Thoracic aorta (tissue), 2 donors: ENCODE results near the gene ZMAT2. TPM values are rescaled to one million over a fixed set of nuclear protein-coding genes. Genes with fewer than 3 reads are reported as not detected.
A peak's percentile ranks its signal among the peaks of the same experiment; 100 is the strongest.
"Not testable (repeated sequence)": the region's sequence is repeated elsewhere in the genome, so short reads cannot be mapped to it uniquely, and the experiment has no call there.

Experiments
- ATAC-seq: fragments of 150-250 bp; one replicate; pipeline ENCODE4 v1.8.0; 2017; ENCODE audit warnings: low read depth; ENCODE audit not compliant: insufficient number of reproducible peaks, low FRiP score
- DNase-seq: peaks from one replicate; pipeline ENCODE4 v3.0.0-alpha.2; 2020; ENCODE audit warnings: low spot score
- H3K27ac ChIP-seq, 2 donors: fragments of 200-600 bp; sonication (generic); 1 replicate in 1 of 2; 2 replicates in 1 of 2; pipeline ENCODE4 v1.5.1; 2016; ENCODE audit warnings: mild to moderate bottlenecking in 2 of 2, moderate library complexity in 2 of 2
- H3K27me3 ChIP-seq: fragments of 200-600 bp; sonication (generic); replicated peaks from 2 replicates; pipeline ENCODE4 v1.6.0; 2016; ENCODE audit warnings: mild to moderate bottlenecking; ENCODE audit not compliant: insufficient read depth
- H3K36me3 ChIP-seq: fragments of 200-600 bp; sonication (generic); one replicate; pipeline ENCODE4 v1.5.1; 2016
- H3K4me1 ChIP-seq, 2 donors: fragments of 200-600 bp; sonication (generic); 1 replicate in 1 of 2; 2 replicates in 1 of 2; pipeline versions ENCODE4 v1.5.1 to v1.6.0; 2016; ENCODE audit warnings: low read depth in 2 of 2, mild to moderate bottlenecking in 1 of 2; ENCODE audit not compliant: control insufficient read depth in 1 of 2
- H3K4me3 ChIP-seq: fragments of 200-600 bp; sonication (generic); 2 replicates; pipeline ENCODE4 v1.5.1; 2016; ENCODE audit warnings: mild to moderate bottlenecking
- H3K9me3 ChIP-seq: fragments of 200-600 bp; sonication (generic); 2 replicates; pipeline ENCODE4 v1.5.1; 2016
- CTCF ChIP-seq: fragments of 200-600 bp; sonication (generic); IDR thresholded peaks from one replicate; pipeline ENCODE4 v1.5.1; 2019; ENCODE audit warnings: antibody characterized with exemption
- total RNA-seq, 2 donors: library from RNA; depleted of rRNA; stranded (reverse); fragments of >200 nt; gene quantifications; one replicate each; pipeline versions ENCODE4 v1.1.0 to v1.2.3, GENCODE V29; 2016

Gene ZMAT2
- total RNA-seq, 2 donors from 2014 or later = 32.0 to 50.4 TPM

GRCh38 chr5:140694276-140694675 is 6.0 kb upstream of the ZMAT2 start:
- Histone ChIP-seq H3K27ac (no peak overlapping the region), H3K27me3 (no peaks in the 10 kb centered on the region), H3K4me3 (no peak overlapping the region), H3K9me3 (no peaks in the 10 kb centered on the region), H3K4me1 (peaks cover 12 to 30% of the 10 kb centered on the region in 2 donors), H3K36me3 (peaks cover 54% of the 10 kb centered on the region)
- DNase-seq = no peak
- TF ChIP-seq CTCF = no peak
- no peak for ATAC-seq

GRCh38 chr5:140696891-140697492 is 3.3 kb upstream of the ZMAT2 start:
- Histone ChIP-seq H3K27me3 (no peaks in the 10 kb centered on the region), H3K4me3 (no peak overlapping the region), H3K27ac (no peak overlapping the region), H3K4me1 (peaks cover 15 to 31% of the 10 kb centered on the region in 2 donors), H3K9me3 (no peaks in the 10 kb centered on the region), H3K36me3 (peaks cover 59% of the 10 kb centered on the region)
- no peak for TF ChIP-seq CTCF
- DNase-seq (no peak), ATAC-seq (no peak)

GRCh38 chr5:140707812-140708211 is 7.6 kb downstream of the ZMAT2 start:
- Histone ChIP-seq H3K36me3 (peaks cover 26% of the 10 kb centered on the region), H3K27me3 (no peaks in the 10 kb centered on the region), H3K4me3 (no peak overlapping the region), H3K27ac (peak overlapping the region in 1 of 2 donors; percentile 8), H3K9me3 (no peaks in the 10 kb centered on the region), H3K4me1 (peaks cover 6 to 13% of the 10 kb centered on the region in 2 donors)
- no peak for ATAC-seq
- DNase-seq = no peak
- no peak for TF ChIP-seq CTCF

- H3K27me3 ChIP-seq, H3K4me3 ChIP-seq, H3K27ac ChIP-seq, DNase-seq, H3K9me3 ChIP-seq, ATAC-seq: not testable (repeated sequence)
- Histone ChIP-seq H3K4me1 (peaks cover 6 to 13% of the 10 kb centered on the region in 2 donors), H3K36me3 (peaks cover 18% of the 10 kb centered on the region)
Observed at GRCh38 chr5:140708787-140709186, 8.5 kb downstream of the ZMAT2 start.

GRCh38 chr5:140710899-140711552 is 10.8 kb downstream of the ZMAT2 start:
- Histone ChIP-seq H3K27ac (peak overlapping the region; percentile 91), H3K27me3 (no peaks in the 10 kb centered on the region), H3K4me3 (peak overlapping the region; percentile 76), H3K9me3 (no peaks in the 10 kb centered on the region), H3K4me1 (peaks cover 6 to 13% of the 10 kb centered on the region in 2 donors), H3K36me3 (peaks cover 1% of the 10 kb centered on the region)
- ATAC-seq (peak; percentile 98), DNase-seq (peak; percentile 69)
- no peak for TF ChIP-seq CTCF
